SK-N-SH (cell line): Measurements from ENCODE around the gene KMT2E. TPM values are rescaled to one million over a fixed set of nuclear protein-coding genes. Genes with fewer than 3 reads are reported as not detected.

Experiments
- CTCF ChIA-PET: fragments of 300-600, 350-600 bp; formaldehyde crosslinking; extraction: SDS; loops from one replicate; lab custom pipeline; 2021; lab: Yijun Ruan, JAX
- POLR2A ChIA-PET: fragments of 350-600 bp; sonication (Branson Sonifier 250); formaldehyde crosslinking; extraction: SDS; loops from one replicate; lab custom pipeline; 2020; ENCODE audit warnings: antibody characterized with exemption, inconsistent platforms; lab: Yijun Ruan, JAX
- DNase-seq: peaks from one replicate; pipeline ENCODE4 v3.0.0; 2012
- H2AFZ ChIP-seq: fragments of 200-600 bp; sonication (generic); 2 replicates; pipeline ENCODE4 v1.8.1; 2016; ENCODE audit warnings: antibody characterized with exemption, mild to moderate bottlenecking, low read depth
- H3F3A ChIP-seq: fragments of 200-600 bp; sonication (generic); replicated peaks from 2 replicates; pipeline ENCODE3; 2016; ENCODE audit warnings: antibody characterized with exemption, mild to moderate bottlenecking; ENCODE audit not compliant: insufficient read depth
- H3K27ac ChIP-seq, 2 experiments: fragments of 200-500 bp in 1 of 2; fragments of 200-600 bp in 1 of 2; sonication (Bioruptor generic) in 1 of 2; sonication (generic), shearing (Covaris generic) in 1 of 2; 2 replicates each; pipeline versions ENCODE4 v1.5.1 to v1.6.1; 2014 to 2016; ENCODE audit warnings: low read depth in 2 of 2, inconsistent platforms in 1 of 2, low read length in 1 of 2, mild to moderate bottlenecking in 1 of 2, mixed read lengths in 1 of 2
- H3K27me3 ChIP-seq: fragments of 200-600 bp; sonication (generic), shearing (Covaris generic); 2 replicates; pipeline ENCODE4 v1.6.1; 2016; ENCODE audit warnings: mixed run types; ENCODE audit not compliant: insufficient read depth
- H3K36me3 ChIP-seq, 2 experiments: fragments of 200-500 bp in 1 of 2; fragments of 200-600 bp in 1 of 2; sonication (Bioruptor generic) in 1 of 2; sonication (generic) in 1 of 2; replicated peaks in 1 of 2; 2 replicates each; pipeline versions ENCODE3 to v1.5.1; 2014 to 2016; ENCODE audit warnings: low read length in 1 of 2, mild to moderate bottlenecking in 1 of 2; ENCODE audit not compliant: insufficient read depth in 2 of 2, control insufficient read depth in 1 of 2
- H3K4me1 ChIP-seq, 2 experiments: fragments of 200-500 bp in 1 of 2; fragments of 200-600 bp in 1 of 2; sonication (Bioruptor generic) in 1 of 2; sonication (generic), shearing (Covaris generic) in 1 of 2; 2 replicates each; pipeline versions ENCODE4 v1.5.1 to v1.6.1; 2014 to 2016; ENCODE audit warnings: low read depth in 1 of 2, low read length in 1 of 2, mixed run types in 1 of 2; ENCODE audit not compliant: insufficient read depth in 2 of 2, control insufficient read depth in 1 of 2
- H3K4me2 ChIP-seq: fragments of 200-600 bp; sonication (generic), shearing (Covaris generic); 2 replicates; pipeline ENCODE4 v1.6.1; 2017; ENCODE audit warnings: mixed run types
- H3K4me3 ChIP-seq, 2 experiments: fragments of 200-500 bp in 1 of 2; fragments of 200-600 bp in 1 of 2; sonication (Bioruptor generic) in 1 of 2; sonication (generic), shearing (Covaris generic) in 1 of 2; 2 replicates each; pipeline versions ENCODE4 v1.5.1 to v1.8.1; 2014 to 2016; ENCODE audit warnings: low read depth in 2 of 2, inconsistent platforms in 1 of 2, low read length in 1 of 2, mild to moderate bottlenecking in 1 of 2, mixed read lengths in 1 of 2, moderate library complexity in 1 of 2
- H3K79me2 ChIP-seq: fragments of 200-600 bp; sonication (generic); 2 replicates; pipeline ENCODE4 v1.8.1; 2017; ENCODE audit warnings: mild to moderate bottlenecking; ENCODE audit not compliant: insufficient read depth
- H3K9ac ChIP-seq: fragments of 200-600 bp; sonication (generic); 2 replicates; pipeline ENCODE4 v1.6.1; 2017; ENCODE audit warnings: mixed run types
- H3K9me2 ChIP-seq: fragments of 200-600 bp; sonication (generic); 2 replicates; pipeline ENCODE4 v1.6.1; 2017; ENCODE audit warnings: mixed run types
- H3K9me3 ChIP-seq: fragments of 200-600 bp; sonication (generic); 2 replicates; pipeline ENCODE4 v1.6.1; 2017; ENCODE audit warnings: mixed run types, mild to moderate bottlenecking, moderate library complexity
- H4K20me1 ChIP-seq: fragments of 200-600 bp; sonication (generic); 2 replicates; pipeline ENCODE4 v1.6.1; 2017; ENCODE audit warnings: mild to moderate bottlenecking, mixed run types; ENCODE audit not compliant: insufficient read depth
- ELF1 ChIP-seq: IDR thresholded peaks from 2 replicates; pipeline ENCODE4 v1.4.0; 2012
- EP300 ChIP-seq, 2 experiments: IDR thresholded peaks; 2 replicates each; pipeline versions ENCODE4 v1.4.0 to v1.6.1; 2012; ENCODE audit warnings: borderline replicate concordance in 1 of 2, low read depth in 1 of 2, low read length in 1 of 2
- EZH2phosphoT487 ChIP-seq: fragments of 200-600 bp; sonication (generic); IDR thresholded peaks from 2 replicates; pipeline ENCODE4 v1.6.1; 2017; ENCODE audit warnings: low read depth, mixed run types, mild to moderate bottlenecking, antibody characterized with exemption, moderate library complexity, borderline replicate concordance
- GATA2 ChIP-seq: sonication (generic); formaldehyde crosslinking; IDR thresholded peaks from 2 replicates; pipeline ENCODE4 v1.5.0; 2020; ENCODE audit warnings: mild to moderate bottlenecking, missing genetic modification reagents
- MEF2A ChIP-seq: IDR thresholded peaks from 2 replicates; pipeline ENCODE4 v1.4.0; 2012; ENCODE audit warnings: low read depth, borderline replicate concordance
- TCF12 ChIP-seq: IDR thresholded peaks from 2 replicates; pipeline ENCODE4 v1.4.0; 2012
- YY1 ChIP-seq: IDR thresholded peaks from 2 replicates; pipeline ENCODE4 v1.4.0; 2012; ENCODE audit warnings: low read depth, mild to moderate bottlenecking
- WGBS: methylation state at CpG from one replicate; pipeline ENCODE4 v1.1.6; 2017; ENCODE audit warnings: low lambda C conversion rate; 5-methylcytosine and 5-hydroxymethylcytosine counted together
- polyA plus RNA-seq, 3 experiments: library from polyadenylated mRNA; depleted of rRNA; stranded (reverse); fragments of >200 nt; gene quantifications; 2 replicates each; pipeline ENCODE4 v1.2.3, GENCODE V29; 2012
- TF ChIP-seq, protein P1 (sequence below): IDR thresholded peaks from 2 replicates; pipeline ENCODE4 v1.4.0; 2012; ENCODE audit warnings: low read depth
- TF ChIP-seq, protein P2 (sequence below): IDR thresholded peaks from 2 replicates; pipeline ENCODE4 v1.6.1; 2012; ENCODE audit warnings: mild to moderate bottlenecking, low read depth, low read length, moderate library complexity
- TF ChIP-seq, protein P3 (sequence below): IDR thresholded peaks from 2 replicates; pipeline ENCODE4; 2012
- TF ChIP-seq, protein P4 (sequence below): fragments of 200-600 bp; sonication (generic); IDR thresholded peaks from 2 replicates; pipeline ENCODE4 v1.6.1; 2017; ENCODE audit warnings: antibody characterized with exemption, mild to moderate bottlenecking, moderate library complexity
- TF ChIP-seq, protein P5 (sequence below): fragments of 150-350 bp; IDR thresholded peaks from 2 replicates; pipeline ENCODE4 v1.6.1; 2017; ENCODE audit warnings: antibody characterized with exemption, low read length, low read depth, borderline replicate concordance

Gene KMT2E
- polyA plus RNA-seq, 1 of the 3 experiments (the other 2 are of a cell fraction) = 6.4 TPM

DNA sequence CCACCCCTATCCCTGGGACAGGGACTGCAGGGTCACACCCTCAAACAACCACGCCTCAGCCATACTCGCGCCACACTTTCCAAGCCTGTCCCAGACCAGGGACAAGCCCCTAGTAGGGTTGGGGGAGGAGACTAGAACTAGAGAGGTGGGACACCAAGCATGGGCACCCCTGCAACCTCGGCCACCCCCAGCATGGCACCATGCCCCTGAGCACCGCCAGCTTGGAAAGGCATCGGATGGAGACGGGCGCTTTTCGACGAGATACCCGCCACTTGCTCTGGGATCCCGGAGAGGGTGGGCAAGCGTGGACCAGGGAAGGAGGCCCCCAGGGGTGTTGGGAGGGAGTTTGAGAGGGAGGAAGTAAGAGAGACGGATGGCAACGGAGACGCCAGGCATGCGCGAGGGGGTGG lies 13.1 kb upstream of the KMT2E start:
- TF ChIP-seq, protein P1, sequence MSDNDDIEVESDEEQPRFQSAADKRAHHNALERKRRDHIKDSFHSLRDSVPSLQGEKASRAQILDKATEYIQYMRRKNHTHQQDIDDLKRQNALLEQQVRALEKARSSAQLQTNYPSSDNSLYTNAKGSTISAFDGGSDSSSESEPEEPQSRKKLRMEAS = no peak
- TF ChIP-seq TCF12 (no peak), EZH2phosphoT487 (no peak), EP300 (IDR thresholded peaks at IDR 0.05; ENCODE audit: borderline replicate concordance in 1 of 2, low read depth in 1 of 2, low read length in 1 of 2) (no peak), ELF1 (no peak), GATA2 (CRISPR knock-in tag) (no peak), YY1 (no peak), MEF2A (no peak)
- TF ChIP-seq, protein P2, sequence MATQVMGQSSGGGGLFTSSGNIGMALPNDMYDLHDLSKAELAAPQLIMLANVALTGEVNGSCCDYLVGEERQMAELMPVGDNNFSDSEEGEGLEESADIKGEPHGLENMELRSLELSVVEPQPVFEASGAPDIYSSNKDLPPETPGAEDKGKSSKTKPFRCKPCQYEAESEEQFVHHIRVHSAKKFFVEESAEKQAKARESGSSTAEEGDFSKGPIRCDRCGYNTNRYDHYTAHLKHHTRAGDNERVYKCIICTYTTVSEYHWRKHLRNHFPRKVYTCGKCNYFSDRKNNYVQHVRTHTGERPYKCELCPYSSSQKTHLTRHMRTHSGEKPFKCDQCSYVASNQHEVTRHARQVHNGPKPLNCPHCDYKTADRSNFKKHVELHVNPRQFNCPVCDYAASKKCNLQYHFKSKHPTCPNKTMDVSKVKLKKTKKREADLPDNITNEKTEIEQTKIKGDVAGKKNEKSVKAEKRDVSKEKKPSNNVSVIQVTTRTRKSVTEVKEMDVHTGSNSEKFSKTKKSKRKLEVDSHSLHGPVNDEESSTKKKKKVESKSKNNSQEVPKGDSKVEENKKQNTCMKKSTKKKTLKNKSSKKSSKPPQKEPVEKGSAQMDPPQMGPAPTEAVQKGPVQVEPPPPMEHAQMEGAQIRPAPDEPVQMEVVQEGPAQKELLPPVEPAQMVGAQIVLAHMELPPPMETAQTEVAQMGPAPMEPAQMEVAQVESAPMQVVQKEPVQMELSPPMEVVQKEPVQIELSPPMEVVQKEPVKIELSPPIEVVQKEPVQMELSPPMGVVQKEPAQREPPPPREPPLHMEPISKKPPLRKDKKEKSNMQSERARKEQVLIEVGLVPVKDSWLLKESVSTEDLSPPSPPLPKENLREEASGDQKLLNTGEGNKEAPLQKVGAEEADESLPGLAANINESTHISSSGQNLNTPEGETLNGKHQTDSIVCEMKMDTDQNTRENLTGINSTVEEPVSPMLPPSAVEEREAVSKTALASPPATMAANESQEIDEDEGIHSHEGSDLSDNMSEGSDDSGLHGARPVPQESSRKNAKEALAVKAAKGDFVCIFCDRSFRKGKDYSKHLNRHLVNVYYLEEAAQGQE = no peak
- TF ChIP-seq, protein P3, sequence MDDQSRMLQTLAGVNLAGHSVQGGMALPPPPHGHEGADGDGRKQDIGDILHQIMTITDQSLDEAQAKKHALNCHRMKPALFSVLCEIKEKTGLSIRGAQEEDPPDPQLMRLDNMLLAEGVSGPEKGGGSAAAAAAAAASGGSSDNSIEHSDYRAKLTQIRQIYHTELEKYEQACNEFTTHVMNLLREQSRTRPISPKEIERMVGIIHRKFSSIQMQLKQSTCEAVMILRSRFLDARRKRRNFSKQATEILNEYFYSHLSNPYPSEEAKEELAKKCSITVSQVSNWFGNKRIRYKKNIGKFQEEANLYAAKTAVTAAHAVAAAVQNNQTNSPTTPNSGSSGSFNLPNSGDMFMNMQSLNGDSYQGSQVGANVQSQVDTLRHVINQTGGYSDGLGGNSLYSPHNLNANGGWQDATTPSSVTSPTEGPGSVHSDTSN = no peak
- TF ChIP-seq, protein P4, sequence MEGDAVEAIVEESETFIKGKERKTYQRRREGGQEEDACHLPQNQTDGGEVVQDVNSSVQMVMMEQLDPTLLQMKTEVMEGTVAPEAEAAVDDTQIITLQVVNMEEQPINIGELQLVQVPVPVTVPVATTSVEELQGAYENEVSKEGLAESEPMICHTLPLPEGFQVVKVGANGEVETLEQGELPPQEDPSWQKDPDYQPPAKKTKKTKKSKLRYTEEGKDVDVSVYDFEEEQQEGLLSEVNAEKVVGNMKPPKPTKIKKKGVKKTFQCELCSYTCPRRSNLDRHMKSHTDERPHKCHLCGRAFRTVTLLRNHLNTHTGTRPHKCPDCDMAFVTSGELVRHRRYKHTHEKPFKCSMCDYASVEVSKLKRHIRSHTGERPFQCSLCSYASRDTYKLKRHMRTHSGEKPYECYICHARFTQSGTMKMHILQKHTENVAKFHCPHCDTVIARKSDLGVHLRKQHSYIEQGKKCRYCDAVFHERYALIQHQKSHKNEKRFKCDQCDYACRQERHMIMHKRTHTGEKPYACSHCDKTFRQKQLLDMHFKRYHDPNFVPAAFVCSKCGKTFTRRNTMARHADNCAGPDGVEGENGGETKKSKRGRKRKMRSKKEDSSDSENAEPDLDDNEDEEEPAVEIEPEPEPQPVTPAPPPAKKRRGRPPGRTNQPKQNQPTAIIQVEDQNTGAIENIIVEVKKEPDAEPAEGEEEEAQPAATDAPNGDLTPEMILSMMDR = no peak
- TF ChIP-seq, protein P5, sequence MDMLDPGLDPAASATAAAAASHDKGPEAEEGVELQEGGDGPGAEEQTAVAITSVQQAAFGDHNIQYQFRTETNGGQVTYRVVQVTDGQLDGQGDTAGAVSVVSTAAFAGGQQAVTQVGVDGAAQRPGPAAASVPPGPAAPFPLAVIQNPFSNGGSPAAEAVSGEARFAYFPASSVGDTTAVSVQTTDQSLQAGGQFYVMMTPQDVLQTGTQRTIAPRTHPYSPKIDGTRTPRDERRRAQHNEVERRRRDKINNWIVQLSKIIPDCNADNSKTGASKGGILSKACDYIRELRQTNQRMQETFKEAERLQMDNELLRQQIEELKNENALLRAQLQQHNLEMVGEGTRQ = no peak
- no peaks in the 10 kb centered on the region; the same call in 1 of the 2 replicates for H4K20me1 ChIP-seq
- H2AFZ ChIP-seq = no peak overlapping the region
- H3K9me3 ChIP-seq = no peaks in the 10 kb centered on the region
- no peak for DNase-seq
- H3K4me2 ChIP-seq = no peak overlapping the region
- no peaks in the 10 kb centered on the region; the same call in 1 of the 2 replicates for H3K79me2 ChIP-seq
- no peaks in the 10 kb centered on the region for H3K27me3 ChIP-seq
- ChIA-PET POLR2A (interaction anchor here (1.2 kb wide), 1 partner anchor 11 kb away, joined by 15 read pairs; the partner anchor contains the start of gene KMT2E), CTCF (interaction anchor here (0.8 to 1.8 kb wide), 5 partner anchors 9 to 37 kb away, joined by 3 to 5 read pairs (median 3); no protein-coding TSS in a partner anchor)
- H3K4me3 ChIP-seq = no peak overlapping the region
- H3K9ac ChIP-seq = no peak overlapping the region
- WGBS = 97% methylated on average over 18 of the region's 18 CpGs
- no peaks in the 10 kb centered on the region for H3K9me2 ChIP-seq
- peaks cover 22 to 50% of the 10 kb centered on the region in 2 experiments for H3K36me3 ChIP-seq
- peaks cover 38% of the 10 kb centered on the region for H3F3A ChIP-seq
- peaks cover 22 to 31% of the 10 kb centered on the region in 2 experiments for H3K4me1 ChIP-seq
- H3K27ac ChIP-seq = no peak overlapping the region; a peak in 1 of 4 replicates
